RWPE2 (cell line): ENCODE data around the gene TMEM147.

ENCODE experiments used
- ATAC-seq: fragments of 200-7000 bp; cut with Tn5 transposase; 3 replicates; pipeline ENCODE4 v1.9.1; 2021; ENCODE audit warnings: low read depth
- DNase-seq: peaks from one replicate; pipeline ENCODE4 v3.0.0-alpha.2; 2020; ENCODE audit warnings: low spot score
- H3K27ac ChIP-seq: fragments of 450-650 bp; 2 replicates; pipeline ENCODE4 v1.5.1; 2017; ENCODE audit warnings: mild to moderate bottlenecking; ENCODE audit not compliant: poor library complexity, severe bottlenecking
- H3K27me3 ChIP-seq: fragments of 250-450 bp; sonication (Bioruptor Pico); 2 replicates; pipeline ENCODE4 v1.5.1; 2021; ENCODE audit warnings: mild to moderate bottlenecking, moderate library complexity; ENCODE audit not compliant: insufficient read depth, poor library complexity, severe bottlenecking
- H3K36me3 ChIP-seq: fragments of 250-450 bp; sonication (Bioruptor Pico); 2 replicates; pipeline ENCODE4 v1.5.1; 2020; ENCODE audit warnings: low read depth, mild to moderate bottlenecking, moderate library complexity
- H3K4me1 ChIP-seq: fragments of 250-450 bp; sonication (Bioruptor Pico); 2 replicates; pipeline ENCODE4 v1.5.1; 2021; ENCODE audit warnings: mild to moderate bottlenecking, moderate library complexity; ENCODE audit not compliant: insufficient read depth, poor library complexity, severe bottlenecking
- H3K4me3 ChIP-seq: fragments of 250-450 bp; sonication (Bioruptor Pico); 2 replicates; pipeline ENCODE4 v1.5.1; 2021; ENCODE audit warnings: mild to moderate bottlenecking, moderate library complexity; ENCODE audit not compliant: severe bottlenecking
- H3K9me3 ChIP-seq: fragments of 250-450 bp; sonication (Bioruptor Pico); 2 replicates; pipeline ENCODE4 v1.5.1; 2021; ENCODE audit warnings: mild to moderate bottlenecking, moderate library complexity; ENCODE audit not compliant: severe bottlenecking
- TF ChIP-seq, protein P1 (sequence below): fragments of 450-650 bp; IDR thresholded peaks from one replicate; pipeline ENCODE4 v1.5.1; 2017; ENCODE audit warnings: mild to moderate bottlenecking, moderate library complexity; ENCODE audit not compliant: poor library complexity, severe bottlenecking

Gene TMEM147

DNA sequence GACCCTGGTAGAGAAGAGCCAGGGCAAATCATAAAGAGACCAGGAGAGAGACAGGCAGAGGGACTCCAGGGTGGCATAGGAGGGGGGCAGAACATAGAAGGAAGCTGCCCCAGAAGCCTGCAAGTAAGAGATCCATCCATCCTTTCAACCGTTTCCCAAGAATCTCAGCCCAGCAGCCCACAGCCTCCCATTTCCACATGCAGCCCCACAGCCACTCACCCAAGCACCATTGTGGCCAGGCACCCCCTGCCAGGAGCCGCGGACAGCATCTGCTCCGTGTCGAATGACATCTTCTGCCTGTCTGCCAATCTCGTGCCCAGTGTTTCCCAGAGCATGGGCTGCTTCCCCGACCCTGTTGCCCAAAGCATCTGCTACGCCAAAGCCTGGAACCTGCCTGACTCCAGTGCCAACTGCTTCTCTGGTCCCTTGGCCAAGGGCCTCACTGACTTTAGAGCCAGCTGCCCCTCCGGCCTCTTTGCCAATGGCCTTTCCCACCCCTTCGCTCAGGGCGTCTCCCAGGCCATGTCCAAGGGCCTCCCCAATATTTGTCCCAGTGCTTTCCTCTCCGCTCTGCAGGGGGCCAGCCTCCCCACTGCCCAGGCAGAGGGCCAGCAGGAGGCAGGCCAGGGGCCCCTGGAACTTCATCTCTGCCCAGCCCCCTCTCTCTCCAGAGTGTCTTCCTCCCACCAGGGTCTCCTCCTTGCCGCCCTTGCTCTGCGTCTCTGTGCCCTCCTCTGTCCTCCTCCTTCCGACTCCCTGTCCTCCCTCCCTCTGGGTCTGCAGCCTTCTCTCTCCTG lies 32.4 kb upstream of the TMEM147 start:
- no peak for ATAC-seq
- TF ChIP-seq, protein P1, sequence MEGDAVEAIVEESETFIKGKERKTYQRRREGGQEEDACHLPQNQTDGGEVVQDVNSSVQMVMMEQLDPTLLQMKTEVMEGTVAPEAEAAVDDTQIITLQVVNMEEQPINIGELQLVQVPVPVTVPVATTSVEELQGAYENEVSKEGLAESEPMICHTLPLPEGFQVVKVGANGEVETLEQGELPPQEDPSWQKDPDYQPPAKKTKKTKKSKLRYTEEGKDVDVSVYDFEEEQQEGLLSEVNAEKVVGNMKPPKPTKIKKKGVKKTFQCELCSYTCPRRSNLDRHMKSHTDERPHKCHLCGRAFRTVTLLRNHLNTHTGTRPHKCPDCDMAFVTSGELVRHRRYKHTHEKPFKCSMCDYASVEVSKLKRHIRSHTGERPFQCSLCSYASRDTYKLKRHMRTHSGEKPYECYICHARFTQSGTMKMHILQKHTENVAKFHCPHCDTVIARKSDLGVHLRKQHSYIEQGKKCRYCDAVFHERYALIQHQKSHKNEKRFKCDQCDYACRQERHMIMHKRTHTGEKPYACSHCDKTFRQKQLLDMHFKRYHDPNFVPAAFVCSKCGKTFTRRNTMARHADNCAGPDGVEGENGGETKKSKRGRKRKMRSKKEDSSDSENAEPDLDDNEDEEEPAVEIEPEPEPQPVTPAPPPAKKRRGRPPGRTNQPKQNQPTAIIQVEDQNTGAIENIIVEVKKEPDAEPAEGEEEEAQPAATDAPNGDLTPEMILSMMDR, result no peak
- peaks cover 10% of the 10 kb centered on the region for H3K36me3 ChIP-seq
- no peak overlapping the region for H3K27ac ChIP-seq
- DNase-seq, result no peak
- H3K9me3 ChIP-seq, result no peaks in the 10 kb centered on the region
- H3K4me1 ChIP-seq, result peaks cover 9% of the 10 kb centered on the region
- H3K27me3 ChIP-seq, result no peaks in the 10 kb centered on the region
- no peak overlapping the region for H3K4me3 ChIP-seq

DNA sequence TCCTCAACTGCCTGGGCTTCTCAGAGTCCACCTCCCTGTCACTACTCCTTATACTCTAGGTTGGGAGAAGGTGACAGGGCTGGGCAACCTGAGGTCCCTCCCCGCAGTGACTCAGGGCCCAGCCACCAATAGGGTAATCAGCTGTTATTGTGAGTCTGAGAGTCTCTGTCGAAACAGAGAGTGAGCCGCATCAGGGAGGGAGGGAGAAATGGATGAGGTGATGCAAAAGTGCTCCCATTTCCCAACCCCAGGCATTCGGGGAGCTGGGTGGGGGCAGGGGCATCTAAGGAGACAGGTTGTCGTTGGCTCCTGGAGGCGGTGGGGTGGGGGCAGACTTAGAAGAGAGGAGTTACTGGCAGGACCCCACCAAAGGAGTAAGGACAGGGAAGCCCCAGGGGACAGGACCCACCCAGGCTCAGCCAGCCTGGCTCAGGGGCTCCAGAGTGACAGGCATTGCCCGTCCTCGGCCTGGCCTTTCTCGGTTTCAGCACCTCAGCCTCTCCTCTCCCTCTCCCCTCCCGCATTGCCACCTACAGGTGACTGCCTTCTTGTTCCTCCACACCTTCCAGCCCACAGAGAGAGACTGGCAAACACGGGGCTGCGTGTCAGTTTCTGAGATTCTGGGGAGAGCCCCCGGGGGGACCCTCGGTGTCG lies 31.7 kb upstream of the TMEM147 start, which contains the start of gene DMKN:
Gene DMKN, minus strand, starts transcription at position 22 of the 654 bp plus-strand sequence. CDS start 174 bp downstream, outside the sequence.
- H3K27ac ChIP-seq, result no peak within 1 kb of the TSS
- ATAC-seq (peak; percentile 34), DNase-seq (no peak)
- no peaks in the 10 kb centered on the region for H3K27me3 ChIP-seq
- peaks cover 3% of the 10 kb centered on the region for H3K36me3 ChIP-seq
- no peaks in the 10 kb centered on the region for H3K9me3 ChIP-seq
- H3K4me3 ChIP-seq, result no peak within 1 kb of the TSS
- TF ChIP-seq, protein P1, result peak; percentile 20
- peaks cover 11% of the 10 kb centered on the region for H3K4me1 ChIP-seq

DNA sequence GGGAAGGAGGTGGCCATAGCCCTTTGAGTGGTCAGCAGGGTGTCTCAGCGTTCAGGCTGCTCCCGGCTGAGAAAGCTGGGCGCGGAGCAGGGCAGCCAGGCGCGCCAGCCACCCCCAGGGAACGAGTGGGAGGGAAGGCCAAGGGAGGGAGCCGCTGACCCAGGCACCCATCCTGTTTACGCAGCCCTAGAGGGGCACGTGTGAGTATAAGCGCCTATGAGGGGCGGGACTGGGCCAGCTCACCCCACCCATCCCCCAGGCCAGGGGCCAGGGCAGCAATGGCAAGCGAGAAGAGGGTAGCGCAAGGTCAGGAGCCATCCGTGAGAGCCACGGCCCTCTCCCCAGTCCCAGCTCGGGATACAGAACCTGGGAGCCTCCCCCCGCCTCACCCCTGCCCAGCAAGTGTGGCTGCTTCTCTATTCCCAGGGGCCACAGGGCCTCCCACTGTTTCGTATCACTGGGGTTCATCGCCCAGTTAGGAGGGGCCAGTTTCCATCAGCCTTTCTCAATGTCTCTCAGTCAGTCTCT lies 31.1 kb upstream of the TMEM147 start:
- TF ChIP-seq, protein P1, result no peak
- H3K27ac ChIP-seq, result no peak overlapping the region
- H3K4me3 ChIP-seq, result no peak overlapping the region
- no peaks in the 10 kb centered on the region for H3K27me3 ChIP-seq
- no peaks in the 10 kb centered on the region; the same call in 1 of the 2 replicates for H3K36me3 ChIP-seq
- ATAC-seq (no peak), DNase-seq (no peak)
- H3K4me1 ChIP-seq, result peaks cover 7% of the 10 kb centered on the region
- no peaks in the 10 kb centered on the region for H3K9me3 ChIP-seq

DNA sequence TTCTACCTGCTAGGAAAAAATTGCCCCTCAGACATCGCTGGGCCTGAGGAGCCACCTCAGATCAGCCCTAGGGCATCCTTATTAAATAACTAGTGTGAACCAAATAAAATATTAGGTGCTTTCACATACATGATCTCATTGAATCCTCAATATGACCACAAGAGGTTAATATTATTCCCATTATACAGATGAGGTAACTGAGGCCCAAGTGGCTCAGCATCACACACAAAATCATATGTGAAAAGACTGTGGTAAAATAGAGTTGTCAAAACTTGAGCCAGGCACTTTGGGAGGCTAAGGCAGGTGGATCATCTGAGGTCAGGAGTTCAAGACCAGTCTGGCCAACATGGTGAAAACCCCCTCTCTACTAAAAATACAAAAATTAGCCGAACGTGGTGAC lies 29.1 kb upstream of the TMEM147 start:
- TF ChIP-seq, protein P1, result no peak
- H3K27me3 ChIP-seq, result no peaks in the 10 kb centered on the region
- ATAC-seq (no peak), DNase-seq (no peak)
- peaks cover 7% of the 10 kb centered on the region for H3K4me1 ChIP-seq
- no peaks in the 10 kb centered on the region for H3K36me3 ChIP-seq
- no peaks in the 10 kb centered on the region for H3K9me3 ChIP-seq
- H3K27ac ChIP-seq, result no peak overlapping the region
- H3K4me3 ChIP-seq, result no peak overlapping the region
